Retinal pigment epithelial cell (primary cell): ENCODE measurements around the gene PKIG.

Experiments used
- DNase-seq: peaks from one replicate; pipeline ENCODE4 v3.0.0-alpha.2; 2010; ENCODE audit warnings: low read depth
- H3K4me3 ChIP-seq: 2 replicates; pipeline ENCODE4 v1.5.1; 2011; ENCODE audit warnings: mild to moderate bottlenecking, low read length, control low read depth, moderate library complexity
- CTCF ChIP-seq: conservative IDR thresholded peaks from 2 replicates; pipeline ENCODE4 v1.5.1; 2011; ENCODE audit warnings: low read depth, low read length, control low read depth, inconsistent platforms

PKIG gene

DNA sequence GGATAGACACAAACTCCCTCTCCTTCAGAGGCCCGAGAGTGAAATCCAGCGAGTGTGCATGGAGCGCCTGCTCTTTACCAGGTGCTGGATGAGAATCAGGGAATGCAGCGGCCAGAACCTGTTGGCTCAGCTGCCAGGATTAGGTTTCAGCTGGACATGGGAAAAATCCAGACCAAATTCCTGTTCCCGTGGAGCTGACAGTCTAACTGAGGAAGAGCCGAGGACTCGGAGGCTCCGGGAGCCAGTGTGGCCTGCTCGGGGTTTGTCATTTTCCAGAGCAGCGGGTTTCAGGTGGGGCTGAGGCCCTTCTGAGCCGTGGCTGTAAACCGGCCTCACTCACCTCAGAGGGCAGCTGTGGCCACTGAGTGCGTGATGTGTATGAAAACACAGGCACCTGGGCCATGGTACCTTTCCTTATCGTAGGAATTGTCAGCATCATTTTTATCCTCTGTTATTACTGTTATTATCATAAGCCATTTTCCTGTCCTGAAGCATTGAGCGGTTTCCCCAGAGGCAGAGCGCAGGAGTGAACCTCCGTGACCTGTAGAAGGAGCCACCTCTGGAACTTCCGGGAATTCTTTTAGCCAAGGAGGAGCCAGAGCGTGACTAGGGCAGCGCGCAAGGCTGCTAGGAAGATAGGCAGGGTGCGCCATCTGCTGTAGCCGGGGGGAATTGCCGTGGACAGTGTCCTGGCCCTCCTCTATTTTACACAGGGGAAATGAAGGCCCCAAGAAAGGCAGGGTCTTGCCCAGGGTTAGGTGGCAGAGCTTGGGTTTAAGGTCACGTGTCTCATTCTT lies 27.3 kb downstream of the PKIG start:
- DNase-seq, result peak; percentile 39
- peak; percentile 99 for TF ChIP-seq CTCF
- H3K4me3 ChIP-seq, result peak overlapping the region; percentile 3

DNA sequence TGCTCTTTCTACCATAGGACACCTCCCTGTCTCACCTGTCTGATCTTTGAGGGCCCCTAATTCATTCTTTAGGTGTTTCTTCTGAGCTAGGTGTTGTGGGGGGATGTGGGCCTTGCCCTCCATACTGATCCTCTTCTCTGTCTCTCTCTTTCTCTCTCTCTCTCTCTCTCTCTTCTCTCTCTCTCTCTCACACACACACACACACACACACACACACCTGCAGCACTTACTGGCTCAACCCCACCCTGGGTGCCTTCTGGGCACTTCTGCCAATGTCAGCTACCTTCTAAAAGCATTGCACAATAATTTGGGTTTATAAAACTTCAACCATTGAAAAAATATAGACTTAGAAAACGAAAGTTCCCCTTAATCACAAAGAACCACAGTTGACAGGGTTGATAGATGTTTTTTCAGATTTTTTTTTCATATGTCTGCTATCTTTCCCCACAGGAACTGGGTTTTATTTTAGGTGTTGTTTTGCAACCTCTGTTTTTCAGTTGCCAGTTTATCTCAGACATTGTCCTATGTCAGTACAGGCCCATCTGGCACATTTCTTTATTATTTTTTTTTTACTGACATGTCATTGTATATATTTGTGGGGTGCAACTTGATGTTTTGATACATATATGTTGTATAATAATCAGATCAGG lies 28.1 kb downstream of the PKIG start:
- H3K4me3 ChIP-seq, result no peak overlapping the region
- TF ChIP-seq CTCF, result no peak

GRCh38 chr20:44613575-44613974 lies 31.2 kb downstream of the PKIG start:
- no peak for DNase-seq

More for the DNA sequence above, 28.1 kb downstream of the PKIG start:
- no peak for DNase-seq

DNA sequence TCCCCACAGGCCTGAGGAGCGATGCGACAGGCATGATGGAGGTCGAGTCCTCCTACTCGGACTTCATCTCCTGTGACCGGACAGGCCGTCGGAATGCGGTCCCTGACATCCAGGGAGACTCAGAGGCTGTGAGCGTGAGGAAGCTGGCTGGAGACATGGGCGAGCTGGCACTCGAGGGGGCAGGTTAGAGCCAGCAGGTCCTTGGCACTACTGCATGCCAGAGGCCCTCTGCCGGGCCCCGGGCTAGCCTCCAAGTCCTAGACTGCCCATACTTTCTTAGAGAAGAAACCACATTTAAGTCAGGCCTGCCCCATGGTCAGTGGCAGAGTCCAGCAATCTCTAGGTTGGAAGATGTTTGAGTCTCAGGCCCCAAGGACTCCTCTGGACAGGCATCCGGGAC lies 32.1 kb downstream of the PKIG start:
- H3K4me3 ChIP-seq, result no peak overlapping the region
- no peak for DNase-seq
- TF ChIP-seq CTCF, result no peak

More at GRCh38 chr20:44613575-44613974, 31.2 kb downstream of the PKIG start:
- no peak for TF ChIP-seq CTCF
- no peak overlapping the region for H3K4me3 ChIP-seq

DNA sequence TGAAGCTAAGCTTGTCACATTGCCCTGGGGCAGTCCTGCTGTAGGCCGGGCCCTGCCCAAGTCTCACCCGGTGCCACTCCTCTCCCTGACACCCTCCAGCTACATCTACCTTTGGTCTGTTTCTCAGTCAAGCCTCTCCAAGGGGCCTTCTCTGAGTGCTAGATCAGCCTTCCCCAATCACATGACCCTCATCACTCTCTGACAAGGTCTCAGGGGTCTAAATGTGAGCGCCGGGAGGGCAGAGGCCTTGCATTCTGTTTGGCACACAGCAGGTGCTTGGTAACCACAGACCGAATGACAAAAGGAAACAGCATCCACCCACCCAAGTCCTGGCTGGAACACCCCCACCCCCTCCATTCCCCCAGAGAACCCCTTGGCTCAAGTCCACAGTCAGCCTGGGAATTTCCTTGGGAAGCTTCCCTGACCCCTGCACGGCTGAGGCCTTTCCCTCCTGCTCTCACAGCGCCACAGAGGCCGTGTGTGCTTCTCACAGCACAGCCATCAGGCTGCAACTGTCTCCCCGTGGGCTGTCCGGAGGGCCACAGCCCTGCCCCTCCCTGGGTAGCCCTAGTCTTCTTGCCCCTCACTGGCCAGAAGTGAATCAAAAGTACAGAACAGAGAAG lies 32.9 kb downstream of the PKIG start:
- TF ChIP-seq CTCF, result no peak
- no peak overlapping the region for H3K4me3 ChIP-seq
- DNase-seq, result no peak

- H3K4me3 ChIP-seq, result no peak overlapping the region
- TF ChIP-seq CTCF, result no peak
- DNase-seq, result no peak
Measured at GRCh38 chr20:44615876-44616603, 33.7 kb downstream of the PKIG start.
